ENCODE measurements around the gene CENPU. TPM values are rescaled to one million over a fixed set of nuclear protein-coding genes. Genes with fewer than 3 reads are reported as not detected.
A peak's percentile ranks its signal among the peaks of the same experiment; 100 is the strongest.
"Not testable (repeated sequence)": the region's sequence is repeated elsewhere in the genome, so short reads cannot be mapped to it uniquely, and the experiment has no call there.

The CENPU gene
- total RNA-seq, 4 donors from 2014 or later: 5.4 to 29.8 (median 9.4) TPM

GRCh38 chr4:184657144-184657543, 76.8 kb downstream of the CENPU start:
- Histone ChIP-seq H3K9me3 (no peaks in the 10 kb centered on the region), H3K27ac (no peak overlapping the region), H3K36me3 (peaks cover 26% of the 10 kb centered on the region), H3K4me3 (no peak overlapping the region), H3K27me3 (no peaks in the 10 kb centered on the region), H3K4me1 (no peaks in the 10 kb centered on the region)
- TF ChIP-seq EP300 (IDR thresholded peaks at IDR 0.05) (no peak), CTCF (IDR thresholded peaks at IDR 0.05) (no peak), POLR2A (IDR thresholded peaks at IDR 0.05) (no peak), POLR2AphosphoS5 (IDR thresholded peaks at IDR 0.05) (no peak)
- 87% methylated on average over 3 of the region's 3 CpGs for WGBS
- DNase-seq (ENCODE audit: low spot score in 2 of 2): no peak

GRCh38 chr4:184655889-184656869, 77.7 kb downstream of the CENPU start:
- H3K9me3 ChIP-seq: no peaks in the 10 kb centered on the region
- H3K4me1 ChIP-seq: no peaks in the 10 kb centered on the region
- 95% methylated on average over 8 of the region's 8 CpGs for WGBS
- TF ChIP-seq EP300 (IDR thresholded peaks at IDR 0.05) (no peak), POLR2AphosphoS5 (IDR thresholded peaks at IDR 0.05) (no peak), POLR2A (IDR thresholded peaks at IDR 0.05) (no peak)
- no peak overlapping the region for H3K27ac ChIP-seq
- no peak for DNase-seq (ENCODE audit: low spot score in 2 of 2)
- H3K4me3 ChIP-seq: no peak overlapping the region
- H3K36me3 ChIP-seq: peaks cover 22% of the 10 kb centered on the region
- H3K27me3 ChIP-seq: no peaks in the 10 kb centered on the region

- WGBS: 14% methylated on average over 2 of the region's 2 CpGs
- DNase-seq (ENCODE audit: low spot score in 2 of 2): no peak
- H3K4me1 ChIP-seq: peaks cover 9% of the 10 kb centered on the region
- no peak overlapping the region for H3K27ac ChIP-seq
- no peaks in the 10 kb centered on the region for H3K27me3 ChIP-seq
- H3K36me3 ChIP-seq: peaks cover 7% of the 10 kb centered on the region
- H3K4me3 ChIP-seq: no peak overlapping the region
- no peaks in the 10 kb centered on the region for H3K9me3 ChIP-seq
- no peak for TF ChIP-seq EP300 (IDR thresholded peaks at IDR 0.05)
- no peak for TF ChIP-seq POLR2A (IDR thresholded peaks at IDR 0.05)
- TF ChIP-seq POLR2AphosphoS5 (IDR thresholded peaks at IDR 0.05): no peak
- no peak for TF ChIP-seq CTCF (IDR thresholded peaks at IDR 0.05)
Observed at GRCh38 chr4:184653650-184654049, 80.2 kb downstream of the CENPU start.

- H3K4me1 ChIP-seq: peaks cover 17% of the 10 kb centered on the region
- H3K4me3 ChIP-seq; H3K36me3 ChIP-seq; H3K9me3 ChIP-seq; DNase-seq (ENCODE audit: low spot score in 2 of 2); H3K27ac ChIP-seq; H3K27me3 ChIP-seq: not testable (repeated sequence)
Observed at GRCh38 chr4:184652681-184653080, 81.2 kb downstream of the CENPU start.

- Histone ChIP-seq H3K4me1 (peaks cover 25% of the 10 kb centered on the region), H3K27ac (no peak overlapping the region), H3K4me3 (no peak overlapping the region), H3K9me3 (no peaks in the 10 kb centered on the region), H3K27me3 (no peaks in the 10 kb centered on the region), H3K36me3 (peaks cover 3% of the 10 kb centered on the region)
- WGBS: 87% methylated on average over 8 of the region's 8 CpGs
- DNase-seq (ENCODE audit: low spot score in 2 of 2): no peak
- no peak for TF ChIP-seq POLR2A (IDR thresholded peaks at IDR 0.05)
- TF ChIP-seq CTCF (IDR thresholded peaks at IDR 0.05): no peak
- TF ChIP-seq POLR2AphosphoS5 (IDR thresholded peaks at IDR 0.05): no peak
- no peak for TF ChIP-seq EP300 (IDR thresholded peaks at IDR 0.05)
Observed at GRCh38 chr4:184651899-184652298, 82.0 kb downstream of the CENPU start.

- Histone ChIP-seq H3K27ac (peak overlapping the region; percentile 96), H3K4me1 (peaks cover 40% of the 10 kb centered on the region), H3K4me3 (peak overlapping the region; percentile 99), H3K9me3 (no peaks in the 10 kb centered on the region), H3K36me3 (peaks cover 12% of the 10 kb centered on the region), H3K27me3 (no peaks in the 10 kb centered on the region)
- DNase-seq (ENCODE audit: low spot score in 2 of 2): no peak
- WGBS: 24% methylated on average over 21 of the region's 21 CpGs
- TF ChIP-seq POLR2A (IDR thresholded peaks at IDR 0.05) (no peak), CTCF (IDR thresholded peaks at IDR 0.05) (no peak), EP300 (IDR thresholded peaks at IDR 0.05) (no peak), POLR2AphosphoS5 (IDR thresholded peaks at IDR 0.05) (no peak)
Observed at GRCh38 chr4:184649971-184650855, 83.7 kb downstream of the CENPU start.

All from suprapubic skin (tissue), 4 donors.